SKM-1 treated with dmso at 0.1 percent for 144 hours (cell line): Measurements from ENCODE around the gene WDR82.

Source experiments
- DNase-seq: peaks from one replicate; lab custom pipeline; 2025; ENCODE audit not compliant: unreplicated experiment; lab: John Stamatoyannopoulos, UW

WDR82 gene

GRCh38 chr3:52259448-52259847 is 19.0 kb downstream of the WDR82 start:
- no peak for DNase-seq

- DNase-seq, result no peak
Observed at GRCh38 chr3:52259035-52259434, 19.4 kb downstream of the WDR82 start.

- DNase-seq, result no peak
Observed at GRCh38 chr3:52257911-52258310, 20.5 kb downstream of the WDR82 start.

DNA sequence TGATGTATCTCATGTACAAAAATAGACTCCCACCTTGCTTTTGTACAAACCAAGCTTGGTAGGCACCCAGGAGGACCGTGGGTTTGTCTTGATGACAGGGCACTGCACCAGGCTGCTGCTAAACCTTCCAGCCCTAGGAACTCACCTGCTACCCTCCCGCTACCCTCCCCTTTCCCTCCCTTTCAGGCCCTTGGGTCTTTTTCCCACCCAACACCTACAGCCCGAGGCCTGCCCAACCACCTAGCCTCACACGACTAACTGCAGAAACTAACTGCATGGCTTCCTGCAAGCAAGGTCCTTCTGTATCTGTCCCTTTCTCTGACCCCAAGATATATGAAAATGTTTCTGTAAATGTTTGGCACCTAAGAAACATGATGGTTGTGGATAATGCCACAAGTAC is 21.8 kb downstream of the WDR82 start:
- no peak for DNase-seq

DNA sequence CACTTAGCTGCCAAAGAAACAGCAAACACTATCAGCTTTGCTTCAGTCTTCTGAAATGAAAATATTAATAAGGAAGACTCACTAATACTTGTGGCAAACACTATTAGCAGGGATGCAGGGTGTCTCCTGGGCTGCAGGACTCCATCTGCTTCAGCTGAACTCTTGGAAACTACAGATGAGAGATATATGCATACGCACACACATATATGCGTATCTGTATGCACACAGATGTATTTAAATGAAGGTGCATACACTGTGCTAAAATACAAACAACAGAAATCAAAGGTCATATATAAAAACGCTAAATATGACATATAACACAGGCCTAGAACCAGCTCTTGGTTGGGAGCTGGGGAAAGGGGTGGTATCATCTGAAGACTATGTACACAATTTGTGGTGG is 22.3 kb downstream of the WDR82 start:
- no peak for DNase-seq

DNA sequence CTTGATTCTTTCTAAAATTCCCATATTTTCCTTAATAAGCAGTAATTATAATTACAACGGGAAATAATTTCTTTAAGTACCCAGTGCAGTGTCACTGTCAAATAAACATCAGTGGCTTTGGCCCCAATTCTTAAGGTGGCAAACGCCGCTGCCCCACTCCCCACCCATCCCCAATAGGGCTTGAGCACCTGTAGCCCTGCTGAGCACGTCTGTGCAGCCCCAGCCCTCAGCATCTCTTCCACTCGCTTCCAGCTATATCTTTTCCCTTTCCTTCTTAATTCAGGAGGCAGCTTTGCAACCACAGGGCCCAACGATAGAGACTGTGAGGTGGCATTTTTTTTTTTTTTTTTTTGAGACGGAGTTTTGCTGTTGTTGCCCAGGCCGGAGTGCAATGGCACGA is 23.8 kb downstream of the WDR82 start:
- no peak for DNase-seq

DNA sequence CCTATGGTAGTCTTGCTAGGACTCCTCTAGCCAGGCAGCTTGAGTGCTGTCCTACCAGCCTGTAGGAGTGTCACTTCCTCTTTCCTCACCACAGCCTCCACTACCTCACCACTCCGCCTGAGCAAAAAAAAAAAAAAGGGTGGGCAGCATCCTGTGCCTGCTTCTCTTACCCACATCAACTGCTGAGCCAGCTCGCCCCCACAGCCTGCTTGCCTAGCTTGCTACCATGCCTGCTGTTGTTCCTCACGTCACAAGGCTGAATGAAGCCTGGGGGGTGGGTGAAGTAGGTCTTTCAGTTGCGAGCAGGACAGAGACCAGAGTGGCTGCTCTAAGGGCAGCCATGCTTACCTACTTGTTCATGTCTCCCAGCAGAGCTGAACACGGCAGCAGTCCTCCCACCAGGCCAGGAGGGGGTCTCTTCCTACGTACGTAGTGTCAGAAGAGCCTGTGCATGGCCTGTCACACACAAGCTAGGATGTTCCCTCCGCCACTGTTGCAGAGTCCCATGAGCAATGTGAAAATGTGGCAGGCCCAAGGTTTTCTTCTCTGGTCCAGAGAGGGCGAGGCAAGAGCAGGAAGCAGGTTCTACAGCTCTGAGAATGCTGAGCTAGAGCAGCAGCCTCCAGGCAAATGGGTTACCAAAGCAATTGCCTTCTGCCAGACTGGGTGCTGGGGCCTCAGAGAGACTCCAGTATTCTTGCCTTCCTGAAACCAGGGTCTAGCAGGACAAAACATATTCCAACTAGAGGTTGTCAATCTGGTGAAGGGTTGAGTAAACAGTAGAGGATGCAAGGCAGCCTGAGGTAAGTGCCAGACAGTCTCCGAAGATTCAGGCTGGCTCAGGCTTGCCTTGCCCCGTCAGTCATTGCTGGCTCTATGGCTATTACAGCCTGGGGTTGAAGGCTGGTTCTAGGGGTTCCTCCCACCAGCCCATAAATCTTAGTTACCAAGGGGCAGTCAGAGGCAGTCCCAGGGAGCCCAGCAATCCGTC is 24.8 kb downstream of the WDR82 start:
- DNase-seq, result peak; percentile 88

DNA sequence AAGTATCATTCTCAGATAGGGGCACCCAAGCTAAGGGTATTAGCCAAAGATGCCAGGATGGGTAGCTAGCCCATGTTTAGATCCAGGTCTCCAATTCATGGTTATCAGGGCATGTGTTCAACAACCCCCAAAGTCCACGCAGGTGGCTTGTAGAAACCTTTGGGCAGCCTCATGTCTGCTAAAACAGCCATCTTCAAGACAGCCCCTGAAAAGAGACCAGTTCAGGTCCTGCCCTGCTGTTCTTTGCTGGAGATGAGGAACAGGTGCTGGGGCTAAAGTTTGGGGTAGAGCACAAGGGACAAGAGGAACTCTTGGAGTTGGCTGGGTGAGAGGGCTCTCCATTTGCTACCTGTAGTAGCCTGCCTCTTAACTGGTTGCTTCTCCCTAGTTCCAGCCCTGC is 28.3 kb downstream of the WDR82 start:
- DNase-seq, result no peak

DNA sequence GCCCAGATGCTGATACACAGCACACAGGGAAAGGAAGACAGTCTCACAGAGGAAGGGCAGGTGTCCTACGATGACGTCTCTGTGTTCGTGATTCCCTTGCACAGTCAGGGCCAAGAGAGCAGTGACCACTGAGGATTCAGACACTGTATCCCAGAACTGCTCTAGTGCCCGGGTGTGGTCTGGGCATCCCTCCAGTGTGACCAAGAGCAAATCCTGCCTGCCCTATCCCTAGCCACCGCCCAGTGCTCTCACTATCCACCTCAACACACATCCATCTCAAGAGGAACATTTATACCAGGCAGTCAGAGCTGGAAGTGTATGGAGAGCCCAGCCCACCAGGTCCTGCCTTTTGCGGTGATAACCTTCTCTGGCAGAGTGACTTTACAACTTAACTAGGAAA is 28.8 kb downstream of the WDR82 start:
- DNase-seq, result no peak

GRCh38 chr3:52248816-52249547 is 29.5 kb downstream of the WDR82 start:
- DNase-seq, result no peak

GRCh38 chr3:52248165-52248541 is 30.3 kb downstream of the WDR82 start:
- no peak for DNase-seq

GRCh38 chr3:52247409-52248164 is 30.9 kb downstream of the WDR82 start:
- DNase-seq, result no peak

GRCh38 chr3:52246728-52247408 is 31.6 kb downstream of the WDR82 start:
- DNase-seq, result peak; percentile 58

- no peak for DNase-seq
Observed at GRCh38 chr3:52246264-52246620, 32.2 kb downstream of the WDR82 start.

GRCh38 chr3:52245322-52246263 is 32.9 kb downstream of the WDR82 start, which contains the start of gene PPM1M:
PPM1M (plus strand) TSS chr3:52245759; CDS start chr3:52245825, 66 bp downstream.
- DNase-seq, result no peak

GRCh38 chr3:52243791-52244628 is 34.4 kb downstream of the WDR82 start:
- DNase-seq, result peak; percentile 97

DNA sequence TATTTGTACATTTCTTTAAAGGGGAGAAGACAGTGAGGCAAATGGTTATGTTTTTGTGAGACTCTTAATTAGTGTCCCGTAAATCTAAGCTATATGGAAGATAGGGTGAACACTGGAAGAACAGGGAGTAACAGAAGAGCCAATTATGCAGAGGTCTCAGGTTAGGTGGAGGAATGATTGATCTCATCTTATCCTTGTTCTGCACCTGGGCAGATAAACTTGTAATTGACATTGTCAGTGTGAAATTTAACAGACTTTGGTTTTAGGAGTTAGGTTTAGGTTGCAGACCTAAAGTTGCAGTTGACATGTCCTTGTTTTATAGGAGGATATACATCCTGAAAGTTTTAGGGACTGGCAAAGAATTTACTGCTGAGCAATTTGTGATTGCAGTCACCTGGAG is 36.4 kb downstream of the WDR82 start:
- DNase-seq, result no peak

DNA sequence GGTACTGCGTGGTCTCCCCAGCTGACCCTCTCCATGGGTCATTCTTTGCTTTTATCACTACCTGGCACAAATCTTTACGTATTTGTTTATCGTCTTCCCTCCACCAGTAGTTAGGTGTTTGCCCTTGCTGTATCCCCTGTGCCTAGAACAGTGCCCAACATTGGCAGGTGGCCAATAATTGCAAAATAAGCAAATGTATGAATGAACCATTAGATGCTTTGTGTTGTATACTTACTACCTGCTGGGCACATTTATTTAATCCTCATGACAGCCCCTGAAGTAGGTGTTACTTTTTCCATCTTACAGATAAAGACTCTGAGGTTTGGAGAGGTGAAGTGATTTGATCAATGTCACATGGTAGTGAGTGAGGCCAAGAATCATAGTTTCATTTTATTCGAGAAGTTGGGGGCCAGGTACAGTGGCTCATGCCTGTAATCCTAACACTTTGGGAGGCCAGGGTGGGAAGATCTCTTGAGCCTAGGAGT is 37.5 kb downstream of the WDR82 start:
- no peak for DNase-seq
